Measurements from ENCODE around the gene ATG16L2.

GRCh38 chr11:72832301-72833082 is 18.3 kb downstream of the ATG16L2 start:
- TF ChIP-seq CTCF (conservative IDR thresholded peaks at IDR 0.05) (no peak), ZFX (IDR thresholded peaks at IDR 0.05) (no peak)
